ENCODE measurements around the gene LSG1.

DNA sequence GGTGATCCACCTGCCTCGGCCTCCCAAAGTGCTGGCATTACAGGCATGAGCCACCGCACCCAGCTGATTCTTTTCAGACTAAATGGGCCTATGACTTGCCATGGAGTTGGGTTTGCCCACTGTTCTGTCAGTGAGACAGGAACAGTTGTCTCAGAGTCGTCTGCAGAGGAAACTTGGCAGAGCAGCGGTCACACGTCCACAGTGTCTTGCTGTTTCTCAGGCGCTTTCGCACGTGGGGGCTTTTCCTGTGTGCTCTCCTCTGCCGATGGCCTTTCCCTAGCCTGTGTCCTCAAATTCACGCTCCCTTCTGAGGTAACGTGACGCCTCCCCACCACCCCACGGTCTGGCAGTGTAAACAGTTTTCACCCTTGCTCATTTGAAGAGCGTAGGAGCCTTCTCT lies 50.0 kb downstream of the LSG1 start:
- TF ChIP-seq, protein P1, sequence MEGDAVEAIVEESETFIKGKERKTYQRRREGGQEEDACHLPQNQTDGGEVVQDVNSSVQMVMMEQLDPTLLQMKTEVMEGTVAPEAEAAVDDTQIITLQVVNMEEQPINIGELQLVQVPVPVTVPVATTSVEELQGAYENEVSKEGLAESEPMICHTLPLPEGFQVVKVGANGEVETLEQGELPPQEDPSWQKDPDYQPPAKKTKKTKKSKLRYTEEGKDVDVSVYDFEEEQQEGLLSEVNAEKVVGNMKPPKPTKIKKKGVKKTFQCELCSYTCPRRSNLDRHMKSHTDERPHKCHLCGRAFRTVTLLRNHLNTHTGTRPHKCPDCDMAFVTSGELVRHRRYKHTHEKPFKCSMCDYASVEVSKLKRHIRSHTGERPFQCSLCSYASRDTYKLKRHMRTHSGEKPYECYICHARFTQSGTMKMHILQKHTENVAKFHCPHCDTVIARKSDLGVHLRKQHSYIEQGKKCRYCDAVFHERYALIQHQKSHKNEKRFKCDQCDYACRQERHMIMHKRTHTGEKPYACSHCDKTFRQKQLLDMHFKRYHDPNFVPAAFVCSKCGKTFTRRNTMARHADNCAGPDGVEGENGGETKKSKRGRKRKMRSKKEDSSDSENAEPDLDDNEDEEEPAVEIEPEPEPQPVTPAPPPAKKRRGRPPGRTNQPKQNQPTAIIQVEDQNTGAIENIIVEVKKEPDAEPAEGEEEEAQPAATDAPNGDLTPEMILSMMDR (IDR thresholded peaks at IDR 0.05): no peak
- TF ChIP-seq POLR2AphosphoS5 (IDR thresholded peaks at IDR 0.05) (no peak), EP300 (IDR thresholded peaks at IDR 0.05) (no peak), POLR2A (IDR thresholded peaks at IDR 0.05) (no peak)

Data from upper lobe of left lung (tissue), 4 donors.